Measurements from ENCODE around the gene ADGRL3.

ADGRL3 gene

DNA sequence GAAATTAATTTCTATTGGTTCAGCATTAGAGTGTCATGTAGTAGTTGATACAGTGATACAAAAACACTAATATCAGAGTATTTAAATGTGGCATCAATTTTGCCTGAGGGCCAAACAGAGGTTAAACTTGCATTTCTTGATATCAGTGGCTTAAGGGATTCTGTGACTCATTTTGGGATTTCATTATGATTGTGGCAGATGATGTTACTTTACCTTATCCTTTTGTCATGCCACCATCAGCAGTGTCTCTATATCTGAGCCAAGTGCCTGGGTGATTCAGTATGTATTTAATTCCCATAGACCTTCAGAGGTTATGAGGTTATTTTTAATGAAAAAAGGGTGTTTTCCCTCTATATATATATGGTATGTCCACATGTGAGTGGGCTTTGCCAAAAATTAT, 582.9 kb downstream of the ADGRL3 start:
- no peak for ATAC-seq
- TF ChIP-seq ISL1 (CRISPR knock-in tag; IDR thresholded peaks at IDR 0.05) (no peak), TOX (CRISPR knock-in tag; IDR thresholded peaks at IDR 0.05; ENCODE audit: borderline replicate concordance) (no peak), CSDC2 (CRISPR knock-in tag; IDR thresholded peaks at IDR 0.05) (no peak), SNAI2 (CRISPR knock-in tag; IDR thresholded peaks at IDR 0.05) (no peak), ZFP3 (CRISPR knock-in tag; IDR thresholded peaks at IDR 0.05) (no peak), ZNF70 (CRISPR knock-in tag; IDR thresholded peaks at IDR 0.05) (no peak)
- TF ChIP-seq, protein P1, sequence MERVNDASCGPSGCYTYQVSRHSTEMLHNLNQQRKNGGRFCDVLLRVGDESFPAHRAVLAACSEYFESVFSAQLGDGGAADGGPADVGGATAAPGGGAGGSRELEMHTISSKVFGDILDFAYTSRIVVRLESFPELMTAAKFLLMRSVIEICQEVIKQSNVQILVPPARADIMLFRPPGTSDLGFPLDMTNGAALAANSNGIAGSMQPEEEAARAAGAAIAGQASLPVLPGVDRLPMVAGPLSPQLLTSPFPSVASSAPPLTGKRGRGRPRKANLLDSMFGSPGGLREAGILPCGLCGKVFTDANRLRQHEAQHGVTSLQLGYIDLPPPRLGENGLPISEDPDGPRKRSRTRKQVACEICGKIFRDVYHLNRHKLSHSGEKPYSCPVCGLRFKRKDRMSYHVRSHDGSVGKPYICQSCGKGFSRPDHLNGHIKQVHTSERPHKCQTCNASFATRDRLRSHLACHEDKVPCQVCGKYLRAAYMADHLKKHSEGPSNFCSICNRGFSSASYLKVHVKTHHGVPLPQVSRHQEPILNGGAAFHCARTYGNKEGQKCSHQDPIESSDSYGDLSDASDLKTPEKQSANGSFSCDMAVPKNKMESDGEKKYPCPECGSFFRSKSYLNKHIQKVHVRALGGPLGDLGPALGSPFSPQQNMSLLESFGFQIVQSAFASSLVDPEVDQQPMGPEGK (CRISPR knock-in tag; IDR thresholded peaks at IDR 0.05; ENCODE audit: borderline replicate concordance) = no peak

DNA sequence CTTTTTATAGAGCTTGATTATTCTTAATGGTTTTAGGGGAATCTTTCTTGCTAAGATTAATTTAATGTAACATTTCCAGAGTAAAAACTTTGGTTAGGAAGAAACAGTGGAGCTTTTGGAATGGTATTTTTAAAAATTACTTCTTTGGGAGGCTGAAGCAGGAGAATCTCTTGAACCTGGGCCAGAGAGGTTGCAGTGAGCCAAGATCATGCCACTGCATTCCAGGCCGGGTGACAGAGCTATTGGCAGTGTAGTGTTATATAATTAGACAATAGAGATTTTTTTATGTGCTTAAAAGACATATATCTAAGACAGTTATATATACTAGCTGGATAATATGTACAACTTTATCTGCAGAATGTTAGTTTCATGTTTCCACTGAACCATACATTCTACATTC, 585.6 kb downstream of the ADGRL3 start:
- TF ChIP-seq SNAI2 (CRISPR knock-in tag; IDR thresholded peaks at IDR 0.05) (no peak), ZNF565 (CRISPR knock-in tag; conservative IDR thresholded peaks at IDR 0.05; ENCODE audit: low read depth) (no peak), ZNF8 (CRISPR knock-in tag; IDR thresholded peaks at IDR 0.05) (no peak), ISL1 (CRISPR knock-in tag; IDR thresholded peaks at IDR 0.05) (no peak), BACH2 (CRISPR knock-in tag; IDR thresholded peaks at IDR 0.05; ENCODE audit: borderline replicate concordance) (no peak), CSDC2 (CRISPR knock-in tag; IDR thresholded peaks at IDR 0.05) (no peak), ZFP3 (CRISPR knock-in tag; IDR thresholded peaks at IDR 0.05) (no peak), TCF4 (CRISPR knock-in tag; IDR thresholded peaks at IDR 0.05; ENCODE audit: borderline replicate concordance) (no peak), ZFP30 (CRISPR knock-in tag; IDR thresholded peaks at IDR 0.05) (no peak), TOX (CRISPR knock-in tag; IDR thresholded peaks at IDR 0.05; ENCODE audit: borderline replicate concordance) (no peak)
- TF ChIP-seq, protein P2, sequence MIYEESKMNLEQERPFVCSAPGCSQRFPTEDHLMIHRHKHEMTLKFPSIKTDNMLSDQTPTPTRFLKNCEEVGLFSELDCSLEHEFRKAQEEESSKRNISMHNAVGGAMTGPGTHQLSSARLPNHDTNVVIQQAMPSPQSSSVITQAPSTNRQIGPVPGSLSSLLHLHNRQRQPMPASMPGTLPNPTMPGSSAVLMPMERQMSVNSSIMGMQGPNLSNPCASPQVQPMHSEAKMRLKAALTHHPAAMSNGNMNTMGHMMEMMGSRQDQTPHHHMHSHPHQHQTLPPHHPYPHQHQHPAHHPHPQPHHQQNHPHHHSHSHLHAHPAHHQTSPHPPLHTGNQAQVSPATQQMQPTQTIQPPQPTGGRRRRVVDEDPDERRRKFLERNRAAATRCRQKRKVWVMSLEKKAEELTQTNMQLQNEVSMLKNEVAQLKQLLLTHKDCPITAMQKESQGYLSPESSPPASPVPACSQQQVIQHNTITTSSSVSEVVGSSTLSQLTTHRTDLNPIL (CRISPR knock-in tag; IDR thresholded peaks at IDR 0.05; ENCODE audit: low read depth) = no peak
- TF ChIP-seq, protein P3, sequence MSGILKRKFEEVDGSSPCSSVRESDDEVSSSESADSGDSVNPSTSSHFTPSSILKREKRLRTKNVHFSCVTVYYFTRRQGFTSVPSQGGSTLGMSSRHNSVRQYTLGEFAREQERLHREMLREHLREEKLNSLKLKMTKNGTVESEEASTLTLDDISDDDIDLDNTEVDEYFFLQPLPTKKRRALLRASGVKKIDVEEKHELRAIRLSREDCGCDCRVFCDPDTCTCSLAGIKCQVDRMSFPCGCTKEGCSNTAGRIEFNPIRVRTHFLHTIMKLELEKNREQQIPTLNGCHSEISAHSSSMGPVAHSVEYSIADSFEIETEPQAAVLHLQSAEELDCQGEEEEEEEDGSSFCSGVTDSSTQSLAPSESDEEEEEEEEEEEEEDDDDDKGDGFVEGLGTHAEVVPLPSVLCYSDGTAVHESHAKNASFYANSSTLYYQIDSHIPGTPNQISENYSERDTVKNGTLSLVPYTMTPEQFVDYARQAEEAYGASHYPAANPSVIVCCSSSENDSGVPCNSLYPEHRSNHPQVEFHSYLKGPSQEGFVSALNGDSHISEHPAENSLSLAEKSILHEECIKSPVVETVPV (CRISPR knock-in tag; IDR thresholded peaks at IDR 0.05) = no peak
- TF ChIP-seq, protein P4, sequence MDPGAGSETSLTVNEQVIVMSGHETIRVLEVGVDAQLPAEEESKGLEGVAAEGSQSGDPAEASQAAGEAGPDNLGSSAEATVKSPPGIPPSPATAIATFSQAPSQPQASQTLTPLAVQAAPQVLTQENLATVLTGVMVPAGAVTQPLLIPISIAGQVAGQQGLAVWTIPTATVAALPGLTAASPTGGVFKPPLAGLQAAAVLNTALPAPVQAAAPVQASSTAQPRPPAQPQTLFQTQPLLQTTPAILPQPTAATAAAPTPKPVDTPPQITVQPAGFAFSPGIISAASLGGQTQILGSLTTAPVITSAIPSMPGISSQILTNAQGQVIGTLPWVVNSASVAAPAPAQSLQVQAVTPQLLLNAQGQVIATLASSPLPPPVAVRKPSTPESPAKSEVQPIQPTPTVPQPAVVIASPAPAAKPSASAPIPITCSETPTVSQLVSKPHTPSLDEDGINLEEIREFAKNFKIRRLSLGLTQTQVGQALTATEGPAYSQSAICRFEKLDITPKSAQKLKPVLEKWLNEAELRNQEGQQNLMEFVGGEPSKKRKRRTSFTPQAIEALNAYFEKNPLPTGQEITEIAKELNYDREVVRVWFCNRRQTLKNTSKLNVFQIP (CRISPR knock-in tag; IDR thresholded peaks at IDR 0.05; ENCODE audit: borderline replicate concordance, low read depth) = no peak
- ATAC-seq = no peak

DNA sequence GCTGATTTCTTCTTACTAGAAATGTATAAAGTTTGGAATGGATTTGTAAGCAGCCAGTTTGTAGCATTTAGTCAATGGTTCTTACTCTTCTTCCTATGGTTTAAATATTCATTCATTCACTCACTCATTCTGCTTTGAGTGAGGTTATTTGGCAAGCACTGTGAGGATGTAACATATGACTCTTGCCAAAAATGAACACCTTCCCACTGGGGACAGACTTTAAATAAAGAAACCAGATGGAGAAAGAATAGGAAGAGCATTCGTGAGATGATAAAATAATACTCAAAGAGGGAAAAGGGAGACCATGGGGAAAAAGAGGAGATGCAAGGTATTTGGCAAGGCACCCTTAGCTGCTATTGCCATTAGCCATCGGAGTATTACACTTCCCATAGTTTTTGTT, 586.1 kb downstream of the ADGRL3 start:
- no peak for TF ChIP-seq RARB (CRISPR knock-in tag; IDR thresholded peaks at IDR 0.05)
- no peak for ATAC-seq

DNA sequence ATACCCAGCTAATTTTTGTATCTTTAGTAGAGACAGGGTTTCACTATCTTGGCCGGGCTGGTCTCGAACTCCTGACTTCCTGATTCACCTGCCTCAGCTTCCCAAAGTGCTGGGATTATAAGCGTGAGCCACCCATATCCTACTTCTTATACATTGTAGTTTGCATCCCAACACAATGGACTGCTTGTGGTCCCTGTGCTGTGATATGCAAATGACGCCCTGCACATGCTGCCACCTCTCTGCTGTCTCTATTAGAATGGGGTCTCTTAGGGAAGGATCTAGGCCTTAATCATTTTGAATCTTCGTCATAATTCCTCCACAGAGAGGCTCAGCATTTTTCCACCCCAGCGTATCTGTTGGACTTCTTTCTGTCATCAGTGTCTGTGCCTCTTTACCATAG, 595.9 kb downstream of the ADGRL3 start:
- no peak for ATAC-seq
- no peak for TF ChIP-seq TCF4 (CRISPR knock-in tag; IDR thresholded peaks at IDR 0.05; ENCODE audit: borderline replicate concordance)
- no peak for TF ChIP-seq ZC3H10 (CRISPR knock-in tag; IDR thresholded peaks at IDR 0.05)
- no peak for TF ChIP-seq CSDC2 (CRISPR knock-in tag; IDR thresholded peaks at IDR 0.05)
- no peak for TF ChIP-seq ARNTL (CRISPR knock-in tag; IDR thresholded peaks at IDR 0.05; ENCODE audit: borderline replicate concordance, low read depth)

DNA sequence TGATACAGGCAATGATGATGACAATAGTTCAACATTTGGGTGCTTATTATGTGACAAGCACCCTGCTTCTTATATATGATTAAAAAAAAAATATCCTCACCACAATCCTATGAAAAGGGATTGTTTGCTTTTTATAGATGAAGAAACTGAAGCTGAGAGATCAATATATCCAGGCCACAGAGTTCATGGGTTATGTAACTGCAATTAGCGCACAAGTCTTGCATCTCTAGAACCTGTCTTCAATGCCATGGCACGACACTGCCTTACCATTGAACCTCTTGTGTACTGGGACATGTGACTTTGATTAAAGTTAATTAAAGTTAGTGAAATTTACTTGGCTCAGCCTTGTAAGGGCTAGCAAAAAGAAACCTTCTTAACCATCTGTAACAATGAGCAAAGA, 599.7 kb downstream of the ADGRL3 start:
- TF ChIP-seq BACH2 (CRISPR knock-in tag; IDR thresholded peaks at IDR 0.05; ENCODE audit: borderline replicate concordance) (no peak), CSDC2 (CRISPR knock-in tag; IDR thresholded peaks at IDR 0.05) (no peak), OSR1 (CRISPR knock-in tag; IDR thresholded peaks at IDR 0.05) (no peak), SNAI2 (CRISPR knock-in tag; IDR thresholded peaks at IDR 0.05) (no peak), ZNF565 (CRISPR knock-in tag; conservative IDR thresholded peaks at IDR 0.05; ENCODE audit: low read depth) (no peak)
- TF ChIP-seq, protein P5, sequence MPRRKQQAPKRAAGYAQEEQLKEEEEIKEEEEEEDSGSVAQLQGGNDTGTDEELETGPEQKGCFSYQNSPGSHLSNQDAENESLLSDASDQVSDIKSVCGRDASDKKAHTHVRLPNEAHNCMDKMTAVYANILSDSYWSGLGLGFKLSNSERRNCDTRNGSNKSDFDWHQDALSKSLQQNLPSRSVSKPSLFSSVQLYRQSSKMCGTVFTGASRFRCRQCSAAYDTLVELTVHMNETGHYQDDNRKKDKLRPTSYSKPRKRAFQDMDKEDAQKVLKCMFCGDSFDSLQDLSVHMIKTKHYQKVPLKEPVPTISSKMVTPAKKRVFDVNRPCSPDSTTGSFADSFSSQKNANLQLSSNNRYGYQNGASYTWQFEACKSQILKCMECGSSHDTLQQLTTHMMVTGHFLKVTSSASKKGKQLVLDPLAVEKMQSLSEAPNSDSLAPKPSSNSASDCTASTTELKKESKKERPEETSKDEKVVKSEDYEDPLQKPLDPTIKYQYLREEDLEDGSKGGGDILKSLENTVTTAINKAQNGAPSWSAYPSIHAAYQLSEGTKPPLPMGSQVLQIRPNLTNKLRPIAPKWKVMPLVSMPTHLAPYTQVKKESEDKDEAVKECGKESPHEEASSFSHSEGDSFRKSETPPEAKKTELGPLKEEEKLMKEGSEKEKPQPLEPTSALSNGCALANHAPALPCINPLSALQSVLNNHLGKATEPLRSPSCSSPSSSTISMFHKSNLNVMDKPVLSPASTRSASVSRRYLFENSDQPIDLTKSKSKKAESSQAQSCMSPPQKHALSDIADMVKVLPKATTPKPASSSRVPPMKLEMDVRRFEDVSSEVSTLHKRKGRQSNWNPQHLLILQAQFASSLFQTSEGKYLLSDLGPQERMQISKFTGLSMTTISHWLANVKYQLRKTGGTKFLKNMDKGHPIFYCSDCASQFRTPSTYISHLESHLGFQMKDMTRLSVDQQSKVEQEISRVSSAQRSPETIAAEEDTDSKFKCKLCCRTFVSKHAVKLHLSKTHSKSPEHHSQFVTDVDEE (CRISPR knock-in tag; IDR thresholded peaks at IDR 0.05) = no peak
- TF ChIP-seq, protein P3 (CRISPR knock-in tag; IDR thresholded peaks at IDR 0.05) = no peak
- no peak for ATAC-seq
